Kidney epithelial cell (primary cell): ENCODE data around the gene RRH. TPM values are rescaled to one million over a fixed set of nuclear protein-coding genes. Genes with fewer than 3 reads are reported as not detected.

ENCODE experiments used
- DNase-seq: peaks from one replicate; pipeline ENCODE4 v3.0.0-alpha.2; 2010; ENCODE audit warnings: low read depth
- H3K27me3 ChIP-seq: 2 replicates; pipeline ENCODE4 v1.6.0; 2011; ENCODE audit warnings: low read length; ENCODE audit not compliant: control insufficient read depth, insufficient read depth
- H3K36me3 ChIP-seq: 2 replicates; pipeline ENCODE4 v1.5.1; 2011; ENCODE audit warnings: low read length; ENCODE audit not compliant: control insufficient read depth, insufficient read depth
- H3K4me3 ChIP-seq: 2 replicates; pipeline ENCODE4 v1.5.1; 2011; ENCODE audit warnings: low read depth, mild to moderate bottlenecking, control low read depth, low read length
- CTCF ChIP-seq: IDR thresholded peaks from 2 replicates; pipeline ENCODE4 v1.5.1; 2011; ENCODE audit warnings: mild to moderate bottlenecking, moderate library complexity, low read length, control low read depth, inconsistent platforms; ENCODE audit not compliant: insufficient read depth, poor library complexity, severe bottlenecking
- total RNA-seq: library from RNA; depleted of rRNA; stranded (reverse); fragments of >200 nt; gene quantifications from 2 replicates; pipeline ENCODE4 v1.2.3, GENCODE V29; 2015

Gene RRH
- total RNA-seq, 1 donor from 2014 or later: not detected

GRCh38 chr4:109879636-109880314, 52.0 kb downstream of the RRH start:
- Histone ChIP-seq H3K36me3 (no peaks in the 10 kb centered on the region), H3K4me3 (no peak overlapping the region), H3K27me3 (no peaks in the 10 kb centered on the region)
- no peak for TF ChIP-seq CTCF
- DNase-seq: no peak

GRCh38 chr4:109886303-109886702, 58.5 kb downstream of the RRH start:
- no peak for DNase-seq
- Histone ChIP-seq H3K36me3 (no peaks in the 10 kb centered on the region), H3K4me3 (no peak overlapping the region), H3K27me3 (no peaks in the 10 kb centered on the region)
- TF ChIP-seq CTCF: no peak

- H3K27me3 ChIP-seq: no peaks in the 10 kb centered on the region
- no peak for TF ChIP-seq CTCF
- H3K36me3 ChIP-seq: no peaks in the 10 kb centered on the region
- H3K4me3 ChIP-seq: no peak overlapping the region
- no peak for DNase-seq
Measured at GRCh38 chr4:109887071-109887470, 59.3 kb downstream of the RRH start.

GRCh38 chr4:109890076-109890475, 62.3 kb downstream of the RRH start:
- no peaks in the 10 kb centered on the region for H3K27me3 ChIP-seq
- no peak for TF ChIP-seq CTCF
- H3K36me3 ChIP-seq: no peaks in the 10 kb centered on the region
- H3K4me3 ChIP-seq: no peak overlapping the region
- DNase-seq: no peak

Other genes with a start within 250 kb of the RRH start
- 51.8 and 53.6 TPM in 2 replicates for gene CASP6, start 124.5 kb upstream of the RRH start, total RNA-seq
- gene PLA2G12A, start 97.9 kb upstream of the RRH start, total RNA-seq: 28.2 and 70.2 TPM in 2 replicates
- 3.0 and 4.2 TPM in 2 replicates for gene CFI, start 26.0 kb upstream of the RRH start, total RNA-seq
- 13.0 and 16.4 TPM in 2 replicates for gene GAR1, start 12.2 kb upstream of the RRH start, total RNA-seq
- 0.08 and 0.14 TPM in 2 replicates for gene LRIT3, start 20.1 kb downstream of the RRH start, total RNA-seq
- gene EGF, start 84.9 kb downstream of the RRH start, total RNA-seq: 0.21 and 1.0 TPM in 2 replicates